CD4-positive, alpha-beta T cell treated with Interleukin-15 for 4 hours (primary cell): ENCODE data around the gene NR1I3.
A peak's percentile ranks its signal among the peaks of the same experiment; 100 is the strongest.

ENCODE experiments used
- DNase-seq: peaks from one replicate; pipeline ENCODE4 v3.0.0-alpha.2; 2020; ENCODE audit warnings: low spot score

NR1I3 gene

GRCh38 chr1:161218301-161219077 lies 19.5 kb downstream of the NR1I3 start:
- DNase-seq = no peak

- no peak for DNase-seq
Observed at GRCh38 chr1:161217831-161218230, 20.2 kb downstream of the NR1I3 start.

GRCh38 chr1:161216945-161217712 lies 20.9 kb downstream of the NR1I3 start:
- DNase-seq = no peak

- DNase-seq = no peak
Observed at GRCh38 chr1:161215076-161215475, 22.9 kb downstream of the NR1I3 start, which contains the start of gene FCER1G. FCER1G (plus strand) TSS chr1:161215295; CDS start chr1:161215322, 27 bp downstream.

GRCh38 chr1:161214369-161214768 lies 23.6 kb downstream of the NR1I3 start:
- no peak for DNase-seq

DNA sequence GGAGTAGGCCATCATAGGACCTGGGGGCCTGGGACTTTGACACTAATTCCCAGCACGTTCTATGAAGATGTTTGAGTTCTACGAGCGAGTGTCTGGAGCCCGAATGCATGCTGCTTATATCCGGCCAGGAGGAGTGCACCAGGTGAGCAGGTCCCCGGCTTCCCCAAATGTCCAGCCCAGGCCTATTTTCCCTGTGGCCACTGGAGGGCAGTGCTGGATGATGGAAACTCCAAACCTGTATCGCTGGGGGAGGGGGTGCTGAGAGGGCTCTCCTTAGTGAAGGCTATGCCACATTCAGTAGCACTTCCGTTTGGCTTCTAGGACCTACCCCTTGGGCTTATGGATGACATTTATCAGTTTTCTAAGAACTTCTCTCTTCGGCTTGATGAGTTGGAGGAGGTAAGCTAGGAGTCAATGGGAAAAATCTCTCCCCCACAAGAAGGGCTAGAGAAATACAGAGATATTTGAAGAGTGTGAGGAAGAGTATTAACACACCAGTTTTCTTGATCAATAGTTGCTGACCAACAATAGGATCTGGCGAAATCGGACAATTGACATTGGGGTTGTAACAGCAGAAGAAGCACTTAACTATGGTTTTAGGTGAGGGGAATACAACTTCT lies 28.1 kb downstream of the NR1I3 start:
- peak; percentile 72 for DNase-seq

GRCh38 chr1:161207173-161207572 lies 30.8 kb downstream of the NR1I3 start:
- no peak for DNase-seq

- no peak for DNase-seq
Observed at GRCh38 chr1:161206411-161207140, 31.4 kb downstream of the NR1I3 start.

- peak; percentile 97 for DNase-seq
Observed at GRCh38 chr1:161201836-161202712, 35.9 kb downstream of the NR1I3 start, which contains the start of gene NDUFS2. NDUFS2 (plus strand) TSS chr1:161202367; CDS start chr1:161202386, 19 bp downstream.

DNA sequence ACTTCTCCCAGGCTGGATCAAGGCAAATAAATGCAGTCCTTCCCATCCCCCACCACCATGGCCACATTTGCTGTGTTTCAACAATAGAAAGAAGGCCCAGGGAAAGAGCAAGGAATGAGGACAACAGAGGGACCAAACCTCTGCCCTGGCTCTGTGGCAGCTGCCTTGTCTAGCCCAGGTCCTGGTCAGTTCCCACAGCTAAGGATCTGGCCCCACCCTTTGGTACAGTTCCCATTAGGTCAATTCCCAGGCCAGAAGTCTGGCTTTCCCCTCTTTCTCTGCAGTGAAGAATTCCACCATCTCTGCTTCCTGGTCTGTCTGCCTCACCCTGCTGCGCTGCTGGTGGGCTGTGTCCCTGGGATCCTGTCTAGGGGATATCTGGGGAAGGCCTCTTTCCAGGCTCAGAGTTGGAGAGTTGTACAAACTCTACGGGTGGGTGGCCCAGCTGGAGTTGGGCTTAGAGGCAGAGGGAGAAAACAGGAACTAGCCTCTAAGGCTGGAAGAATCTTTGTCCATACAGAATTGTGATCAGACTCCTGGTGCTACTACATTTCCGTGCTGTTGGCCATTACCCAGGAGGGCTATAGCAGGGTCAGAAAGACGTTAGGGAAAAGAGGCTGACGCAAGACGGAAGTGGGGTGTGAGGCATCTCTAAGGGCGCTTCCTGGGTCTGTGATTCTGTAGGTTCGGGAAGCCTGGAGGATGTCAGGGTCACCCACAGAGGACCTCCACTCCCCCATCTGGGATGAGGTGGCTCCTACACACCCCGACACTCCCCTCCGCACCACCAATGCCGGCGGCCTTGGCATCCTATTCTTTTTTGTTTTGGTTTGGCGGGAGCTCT lies 36.8 kb downstream of the NR1I3 start:
- no peak for DNase-seq

DNA sequence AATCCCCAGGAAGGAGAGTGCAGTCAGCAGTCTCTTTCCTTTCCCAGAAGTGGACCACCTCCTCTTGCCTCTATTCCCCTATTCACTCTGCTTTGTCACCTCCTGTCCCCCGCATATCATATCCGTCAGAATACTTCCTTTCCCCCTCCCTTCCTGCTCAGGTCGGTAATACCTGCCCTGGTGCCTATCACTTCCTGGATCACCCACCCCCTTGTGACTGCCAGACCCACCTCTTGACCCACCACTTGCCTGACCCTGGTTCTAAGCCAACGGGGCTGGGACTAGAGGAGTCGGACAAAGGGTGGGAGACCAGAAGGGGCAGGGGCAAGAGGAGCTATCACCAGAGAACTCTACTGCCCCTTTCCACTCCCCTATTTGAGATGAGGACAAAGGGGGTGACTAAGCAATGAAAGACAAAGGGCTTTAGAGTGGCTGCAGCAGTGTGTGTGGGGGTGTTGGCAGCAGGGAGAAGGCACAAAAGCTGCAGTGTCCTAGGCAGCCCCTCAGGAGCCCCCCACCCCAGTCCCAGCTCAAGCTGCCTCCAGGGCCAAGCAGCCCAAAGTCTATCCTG lies 37.5 kb downstream of the NR1I3 start:
- DNase-seq = peak; percentile 39

DNA sequence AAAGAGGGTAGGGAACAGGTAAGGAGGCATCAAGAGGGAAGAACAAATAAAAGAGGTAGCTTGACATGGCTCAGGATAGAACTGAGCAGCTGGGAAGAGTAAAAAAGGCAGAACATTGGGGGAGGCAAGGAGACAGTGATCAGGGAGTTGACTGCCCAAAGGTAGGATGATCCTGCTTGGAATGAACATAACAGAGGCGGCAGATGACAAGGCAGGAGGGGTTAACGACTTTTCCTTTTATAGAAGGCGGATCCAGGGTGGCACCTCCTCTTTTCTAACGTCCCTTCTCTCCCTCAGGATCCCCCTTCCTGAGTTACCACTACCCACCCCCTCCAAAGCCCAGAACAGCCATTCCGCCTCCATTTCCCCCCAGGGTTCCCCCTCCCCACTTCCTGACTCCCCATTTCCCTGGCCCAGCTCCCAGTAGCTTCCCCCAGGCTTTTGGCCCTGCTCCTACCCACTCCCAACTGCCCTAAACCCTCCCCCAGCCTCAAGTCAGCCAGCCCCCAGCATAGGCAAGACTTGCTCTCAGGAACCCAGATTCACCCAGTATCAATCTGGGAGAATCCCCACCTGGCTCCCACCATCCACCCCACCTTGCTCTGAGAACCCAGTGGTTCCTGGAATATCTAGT lies 38.4 kb downstream of the NR1I3 start:
- no peak for DNase-seq

DNA sequence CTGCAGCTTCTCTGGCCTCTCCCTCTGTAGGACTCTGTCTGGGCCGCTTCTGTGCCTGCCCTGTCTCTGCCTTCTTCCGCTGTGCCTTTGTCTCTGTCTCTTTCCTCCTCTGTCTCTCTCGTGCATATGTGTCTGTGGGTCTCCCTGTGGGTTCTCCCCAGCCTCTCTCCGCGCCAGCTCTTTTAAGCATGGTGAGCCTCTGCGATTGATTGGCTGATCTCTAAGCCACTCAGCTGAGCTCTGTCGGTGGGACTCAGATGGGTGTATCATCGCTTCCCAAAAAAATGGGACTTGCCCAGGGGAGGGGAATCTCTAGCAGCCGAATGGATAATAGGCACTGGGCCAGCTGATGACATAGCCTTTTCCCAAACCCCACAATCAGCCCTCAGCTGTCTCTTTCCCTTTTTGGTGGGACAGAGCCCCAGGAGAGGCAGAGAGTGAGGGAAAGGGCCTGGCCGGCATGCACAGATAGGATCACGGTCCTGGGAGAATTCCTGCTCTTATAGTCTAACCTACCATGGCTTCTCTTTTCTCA lies 39.0 kb downstream of the NR1I3 start, which contains the start of gene ADAMTS4:
TSS of gene ADAMTS4 (minus strand) at position 158 of the 535 bp plus-strand sequence. CDS start 427 bp downstream, outside the sequence.
- no peak for DNase-seq

GRCh38 chr1:161198194-161198896 lies 39.7 kb downstream of the NR1I3 start:
- DNase-seq = no peak

GRCh38 chr1:161197560-161198193 lies 40.3 kb downstream of the NR1I3 start:
- no peak for DNase-seq

- DNase-seq = no peak
Observed at GRCh38 chr1:161196521-161197451, 41.2 kb downstream of the NR1I3 start.
